ENCODE data around the gene ZDHHC7. TPM values are rescaled to one million over a fixed set of nuclear protein-coding genes. Genes with fewer than 3 reads are reported as not detected.

The ZDHHC7 gene
- total RNA-seq, 6 experiments from 2014 or later = 73.9 to 90.4 (median 78.1) TPM

DNA sequence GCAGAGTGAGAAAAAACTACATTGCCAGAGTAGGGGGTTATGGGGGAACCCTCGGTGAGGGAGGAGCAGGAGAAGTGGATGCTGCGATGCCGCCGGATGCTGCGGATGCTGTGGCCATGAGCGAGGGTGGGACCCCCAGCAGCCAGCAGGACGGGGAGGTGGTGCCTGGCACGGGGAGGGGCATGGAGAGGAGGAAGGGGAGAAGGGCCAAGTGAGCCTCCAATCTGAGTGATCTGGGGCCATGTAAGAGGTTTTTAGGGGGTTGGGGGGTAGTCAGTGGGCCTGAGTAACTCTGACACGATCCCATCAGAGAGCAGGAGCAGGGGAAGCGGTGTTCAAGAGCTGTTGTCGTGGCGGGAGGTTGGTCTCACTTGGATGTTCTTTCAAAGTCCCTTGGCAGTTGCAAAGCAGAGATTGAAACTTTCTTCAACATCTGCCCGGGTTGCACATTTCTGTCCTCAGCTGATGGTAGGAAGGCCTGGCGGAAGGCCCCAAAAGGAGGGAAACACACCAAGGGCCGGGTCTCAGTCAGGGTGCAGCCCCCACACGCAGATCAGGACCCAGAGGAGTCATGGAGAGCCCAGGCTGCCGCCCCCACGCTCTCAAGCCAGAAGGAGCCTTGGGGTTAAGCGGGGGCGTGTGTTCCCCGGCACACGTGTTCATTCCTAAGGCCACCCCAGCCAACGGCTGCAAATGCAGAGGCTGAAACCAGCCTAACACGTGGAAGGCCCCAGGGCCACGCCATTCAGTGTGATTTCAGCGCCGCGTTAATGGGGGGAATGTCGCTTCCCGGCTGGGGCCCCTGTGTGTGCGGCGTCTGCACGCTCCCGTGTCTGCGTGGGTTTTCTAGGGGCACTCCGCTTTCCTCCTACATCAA, 81.7 kb downstream of the ZDHHC7 start:
- H3K27me3 Mint-ChIP-seq (ENCODE audit: insufficient read depth) = peaks cover 2% of the 10 kb centered on the region
- H3K27ac Mint-ChIP-seq = no peak overlapping the region; the same call in 1 of the 2 replicates
- peaks cover 6% of the 10 kb centered on the region for H3K9me3 Mint-ChIP-seq
- TF ChIP-seq, protein P1, sequence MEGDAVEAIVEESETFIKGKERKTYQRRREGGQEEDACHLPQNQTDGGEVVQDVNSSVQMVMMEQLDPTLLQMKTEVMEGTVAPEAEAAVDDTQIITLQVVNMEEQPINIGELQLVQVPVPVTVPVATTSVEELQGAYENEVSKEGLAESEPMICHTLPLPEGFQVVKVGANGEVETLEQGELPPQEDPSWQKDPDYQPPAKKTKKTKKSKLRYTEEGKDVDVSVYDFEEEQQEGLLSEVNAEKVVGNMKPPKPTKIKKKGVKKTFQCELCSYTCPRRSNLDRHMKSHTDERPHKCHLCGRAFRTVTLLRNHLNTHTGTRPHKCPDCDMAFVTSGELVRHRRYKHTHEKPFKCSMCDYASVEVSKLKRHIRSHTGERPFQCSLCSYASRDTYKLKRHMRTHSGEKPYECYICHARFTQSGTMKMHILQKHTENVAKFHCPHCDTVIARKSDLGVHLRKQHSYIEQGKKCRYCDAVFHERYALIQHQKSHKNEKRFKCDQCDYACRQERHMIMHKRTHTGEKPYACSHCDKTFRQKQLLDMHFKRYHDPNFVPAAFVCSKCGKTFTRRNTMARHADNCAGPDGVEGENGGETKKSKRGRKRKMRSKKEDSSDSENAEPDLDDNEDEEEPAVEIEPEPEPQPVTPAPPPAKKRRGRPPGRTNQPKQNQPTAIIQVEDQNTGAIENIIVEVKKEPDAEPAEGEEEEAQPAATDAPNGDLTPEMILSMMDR (IDR thresholded peaks at IDR 0.05) = no peak
- DNase-seq = no peak
- peaks cover 37% of the 10 kb centered on the region for H3K4me1 Mint-ChIP-seq (ENCODE audit: low read depth)
- H3K36me3 Mint-ChIP-seq (ENCODE audit: low read depth) = no peaks in the 10 kb centered on the region
- H3K4me3 Mint-ChIP-seq = no peak overlapping the region

DNA sequence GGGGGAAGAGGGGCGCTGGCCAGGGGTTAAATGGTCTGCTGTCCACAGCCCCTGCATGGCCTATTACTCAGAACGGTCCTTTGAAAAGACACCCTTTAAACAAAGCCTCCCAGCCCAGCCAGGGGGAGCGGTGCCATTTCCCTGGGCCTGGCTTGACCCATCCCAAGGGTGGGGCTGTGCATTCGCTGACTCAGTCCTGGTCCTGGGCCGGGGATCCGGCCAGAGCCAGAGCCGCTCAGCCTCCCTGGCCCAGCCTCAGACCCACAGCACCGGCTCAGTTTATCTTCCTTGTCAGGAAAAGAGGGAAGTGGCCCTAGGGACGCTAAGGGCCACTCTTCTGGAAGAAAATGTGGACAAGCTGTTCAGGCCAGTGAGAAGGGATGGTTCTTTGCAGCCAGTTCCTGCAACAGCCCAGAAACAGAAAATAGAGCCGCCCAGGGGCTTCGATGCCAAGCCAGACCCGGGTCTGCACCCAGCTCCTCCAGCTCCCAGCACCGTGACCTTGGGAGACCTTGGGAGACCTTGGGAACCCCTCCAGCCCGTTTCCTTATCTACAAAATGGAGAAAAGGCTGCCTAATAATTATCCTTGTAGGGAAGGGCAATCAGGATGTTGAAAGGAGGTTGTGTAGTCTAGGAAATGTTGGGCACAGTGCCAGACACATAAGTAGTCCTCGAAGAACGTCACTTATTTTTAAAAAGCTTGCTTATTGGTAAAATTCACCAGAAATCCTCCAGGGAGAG, 82.5 kb downstream of the ZDHHC7 start:
- no peaks in the 10 kb centered on the region for H3K36me3 Mint-ChIP-seq (ENCODE audit: low read depth)
- no peak overlapping the region for H3K4me3 Mint-ChIP-seq
- TF ChIP-seq, protein P1 (IDR thresholded peaks at IDR 0.05) = no peak
- peaks cover 2% of the 10 kb centered on the region for H3K27me3 Mint-ChIP-seq (ENCODE audit: insufficient read depth)
- H3K9me3 Mint-ChIP-seq = peaks cover 6% of the 10 kb centered on the region
- H3K27ac Mint-ChIP-seq = no peak overlapping the region
- peaks cover 29% of the 10 kb centered on the region for H3K4me1 Mint-ChIP-seq (ENCODE audit: low read depth)
- no peak for DNase-seq

- H3K4me1 Mint-ChIP-seq (ENCODE audit: low read depth) = peaks cover 25% of the 10 kb centered on the region
- peaks cover 2% of the 10 kb centered on the region for H3K27me3 Mint-ChIP-seq (ENCODE audit: insufficient read depth)
- no peak overlapping the region for H3K4me3 Mint-ChIP-seq
- peaks cover 6% of the 10 kb centered on the region for H3K9me3 Mint-ChIP-seq
- no peak for DNase-seq
- H3K36me3 Mint-ChIP-seq (ENCODE audit: low read depth) = no peaks in the 10 kb centered on the region
- TF ChIP-seq, protein P1 (IDR thresholded peaks at IDR 0.05) = no peak
- no peak overlapping the region for H3K27ac Mint-ChIP-seq
These were observed 83.4 kb downstream of the ZDHHC7 start for GRCh38 chr16:84927621-84928591.

DNA sequence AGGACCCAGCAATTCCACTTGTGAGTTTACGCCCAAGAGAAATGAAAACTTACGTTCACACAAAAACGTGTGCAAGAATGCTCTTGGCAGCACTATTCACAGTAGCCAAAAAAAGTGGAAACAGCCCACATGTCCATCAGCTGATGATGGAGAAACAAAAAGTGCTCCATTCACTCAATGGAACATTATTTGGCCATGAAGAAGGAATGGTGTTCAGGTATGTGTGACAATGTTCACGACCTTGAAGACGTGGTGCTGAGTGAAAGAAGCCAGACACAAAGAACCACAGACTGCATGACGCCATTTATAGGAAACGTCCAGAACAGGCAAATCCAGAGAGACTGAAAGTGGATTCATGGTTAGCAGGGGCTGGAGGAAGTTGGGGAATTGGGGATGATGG, 84.9 kb downstream of the ZDHHC7 start:
- Mint-ChIP-seq H3K27me3 (ENCODE audit: insufficient read depth) (peaks cover 2% of the 10 kb centered on the region; the same call in 1 of the 2 replicates), H3K36me3 (ENCODE audit: low read depth) (no peaks in the 10 kb centered on the region), H3K4me1 (ENCODE audit: low read depth) (peaks cover 25% of the 10 kb centered on the region), H3K9me3 (peaks cover 6% of the 10 kb centered on the region), H3K4me3 (no peak overlapping the region), H3K27ac (no peak overlapping the region)
- TF ChIP-seq, protein P1 (IDR thresholded peaks at IDR 0.05) = no peak
- no peak for DNase-seq

- Mint-ChIP-seq H3K27ac (no peak overlapping the region), H3K9me3 (no peaks in the 10 kb centered on the region), H3K4me3 (no peak overlapping the region), H3K36me3 (ENCODE audit: low read depth) (no peaks in the 10 kb centered on the region), H3K4me1 (ENCODE audit: low read depth) (peaks cover 20% of the 10 kb centered on the region), H3K27me3 (ENCODE audit: insufficient read depth) (no peaks in the 10 kb centered on the region)
- TF ChIP-seq, protein P1 (IDR thresholded peaks at IDR 0.05) = no peak
- DNase-seq = no peak
These were observed 85.5 kb downstream of the ZDHHC7 start for GRCh38 chr16:84925773-84926372.

Measured in HFFc6 (cell line).